ENCODE results near the gene OR51A2. TPM values are rescaled to one million over a fixed set of nuclear protein-coding genes. Genes with fewer than 3 reads are reported as not detected.

The OR51A2 gene
- total and polyA plus RNA-seq, 2 of the 8 experiments (the other 6 are each of a cell fraction or from before 2014, with no cell fraction given), result not detected

DNA sequence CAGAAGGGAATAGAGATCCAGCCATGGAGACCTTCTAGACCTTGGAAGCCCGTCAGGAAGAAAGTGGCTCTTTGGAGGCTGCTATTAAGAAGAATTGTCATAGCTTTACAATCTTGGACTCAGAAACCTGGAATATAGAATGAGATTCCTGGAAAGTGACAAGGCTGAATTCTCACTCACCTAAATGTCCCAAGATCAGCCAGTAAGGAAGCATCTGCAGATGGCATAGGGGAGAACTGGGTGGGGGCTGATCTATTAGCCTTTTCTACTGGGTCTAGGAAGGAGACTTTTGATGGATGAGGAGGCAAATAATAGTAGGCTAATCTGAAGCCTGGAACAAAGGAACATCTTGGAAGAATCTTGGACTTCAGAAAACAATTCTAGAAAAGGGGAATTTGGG, 31.3 kb downstream of the OR51A2 start, which contains the start of gene OR51G1:
TSS of gene OR51G1 (minus strand) at position 101 of the 400 bp plus-strand sequence. CDS start at position 101, 0 bp downstream.
- CTCF ChIA-PET (ENCODE audit: partially characterized antibody), result no interaction called here
- WGBS, 2 experiments (ENCODE audit: extremely low coverage in 1 of 2, insufficient coverage in 1 of 2, insufficient read length in 1 of 2, insufficient replicate concordance in 2 of 2, low coverage in 1 of 2, low lambda C conversion rate in 2 of 2, missing lambda C conversion rate in 1 of 2), result 92% methylated on average over 1 of the region's 1 CpG; no CpG with 5 or more reads in 1 of the 2 experiments
- no peaks in the 10 kb centered on the region for H3K79me1 ChIP-seq (ENCODE audit: low read depth, low read length)
- DNase-seq (ENCODE audit: low read depth in 1 of 2, low spot score in 2 of 2), result no peak
- no peaks in the 10 kb centered on the region for H3K27me3 ChIP-seq (replicated peaks in 1 of 4; ENCODE audit: control insufficient read depth in 3 of 4, extremely low read depth in 1 of 4, insufficient read depth in 3 of 4, low read length in 3 of 4)
- FAIRE-seq, result no peak
- H3K14ac ChIP-seq (ENCODE audit: insufficient read length), result no peak within 1 kb of the TSS
- H3K4ac ChIP-seq (replicated peaks; ENCODE audit: insufficient read length, low read depth, low read length), result no peak within 1 kb of the TSS
- H2BK120ac ChIP-seq (replicated peaks; ENCODE audit: low read depth, low read length), result no peak within 1 kb of the TSS
- no peak within 1 kb of the TSS for H3K18ac ChIP-seq (ENCODE audit: extremely low read depth, low read length)
- no peak within 1 kb of the TSS for H3K4me3 ChIP-seq (ENCODE audit: extremely low read depth in 1 of 4, insufficient read depth in 2 of 4, low read depth in 3 of 4, low read length in 4 of 4)
- H3K9ac ChIP-seq (replicated peaks in 1 of 4; ENCODE audit: extremely low read depth in 1 of 4, low read depth in 3 of 4, low read length in 3 of 4), result no peak within 1 kb of the TSS
- no peak within 1 kb of the TSS for H3K23ac ChIP-seq (ENCODE audit: insufficient read length)
- no peaks in the 10 kb centered on the region for H3K23me2 ChIP-seq (ENCODE audit: low read depth, low read length)
- H2BK15ac ChIP-seq (ENCODE audit: low read length), result no peak within 1 kb of the TSS
- H3K4me2 ChIP-seq (ENCODE audit: insufficient read depth in 1 of 2, low read depth in 2 of 2, low read length in 2 of 2), result no peak within 1 kb of the TSS
- H3K4me1 ChIP-seq (replicated peaks in 1 of 4; ENCODE audit: control insufficient read depth in 3 of 4, insufficient read depth in 4 of 4, low read length in 3 of 4), result no peaks in the 10 kb centered on the region
- no peak within 1 kb of the TSS for H4K91ac ChIP-seq (replicated peaks; ENCODE audit: insufficient read length, low read length)
- H4K5ac ChIP-seq (ENCODE audit: insufficient read length, low read depth, low read length), result no peak within 1 kb of the TSS
- H3K9me3 ChIP-seq (ENCODE audit: insufficient read depth in 2 of 2, low read depth in 1 of 2, low read length in 1 of 2), result no peaks in the 10 kb centered on the region
- no peak within 1 kb of the TSS for H2AFZ ChIP-seq (ENCODE audit: low read length)
- H4K8ac ChIP-seq (ENCODE audit: extremely low read depth, insufficient read depth, low read length), result no peak within 1 kb of the TSS
- peaks cover 0 to 1% of the 10 kb centered on the region in 2 experiments for H4K20me1 ChIP-seq (replicated peaks in 1 of 2; ENCODE audit: control insufficient read depth in 1 of 2, insufficient read depth in 2 of 2, low read length in 2 of 2)
- H2BK20ac ChIP-seq (ENCODE audit: low read length), result no peak within 1 kb of the TSS
- H3K27ac ChIP-seq (ENCODE audit: low read depth, low read length), result no peak within 1 kb of the TSS
- H2AK5ac ChIP-seq (ENCODE audit: low read depth, low read length), result no peak within 1 kb of the TSS
- no peak within 1 kb of the TSS for H2BK12ac ChIP-seq (ENCODE audit: low read depth, low read length)
- H3K79me2 ChIP-seq (ENCODE audit: control insufficient read depth in 1 of 2, insufficient read depth in 2 of 2, low read length in 2 of 2), result no peaks in the 10 kb centered on the region
- POLR2A ChIA-PET (ENCODE audit: partially characterized antibody), result no interaction called here
- H3K56ac ChIP-seq (replicated peaks; ENCODE audit: insufficient read length, low read depth, low read length), result no peak within 1 kb of the TSS
- H2BK5ac ChIP-seq (ENCODE audit: low read depth, low read length), result no peak within 1 kb of the TSS
- H3K36me3 ChIP-seq (ENCODE audit: control insufficient read depth in 2 of 4, insufficient read depth in 4 of 4, low read length in 3 of 4), result no peaks in the 10 kb centered on the region
- TF ChIP-seq, protein P1, sequence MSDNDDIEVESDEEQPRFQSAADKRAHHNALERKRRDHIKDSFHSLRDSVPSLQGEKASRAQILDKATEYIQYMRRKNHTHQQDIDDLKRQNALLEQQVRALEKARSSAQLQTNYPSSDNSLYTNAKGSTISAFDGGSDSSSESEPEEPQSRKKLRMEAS (IDR thresholded peaks at IDR 0.05), result no peak
- TF ChIP-seq CBX8 (IDR thresholded peaks at IDR 0.05; ENCODE audit: borderline replicate concordance, low read depth, low read length), result no peak
- TF ChIP-seq POLR2AphosphoS5 (IDR thresholded peaks at IDR 0.05; ENCODE audit: low read depth, low read length), result no peak
- TF ChIP-seq, protein P2, sequence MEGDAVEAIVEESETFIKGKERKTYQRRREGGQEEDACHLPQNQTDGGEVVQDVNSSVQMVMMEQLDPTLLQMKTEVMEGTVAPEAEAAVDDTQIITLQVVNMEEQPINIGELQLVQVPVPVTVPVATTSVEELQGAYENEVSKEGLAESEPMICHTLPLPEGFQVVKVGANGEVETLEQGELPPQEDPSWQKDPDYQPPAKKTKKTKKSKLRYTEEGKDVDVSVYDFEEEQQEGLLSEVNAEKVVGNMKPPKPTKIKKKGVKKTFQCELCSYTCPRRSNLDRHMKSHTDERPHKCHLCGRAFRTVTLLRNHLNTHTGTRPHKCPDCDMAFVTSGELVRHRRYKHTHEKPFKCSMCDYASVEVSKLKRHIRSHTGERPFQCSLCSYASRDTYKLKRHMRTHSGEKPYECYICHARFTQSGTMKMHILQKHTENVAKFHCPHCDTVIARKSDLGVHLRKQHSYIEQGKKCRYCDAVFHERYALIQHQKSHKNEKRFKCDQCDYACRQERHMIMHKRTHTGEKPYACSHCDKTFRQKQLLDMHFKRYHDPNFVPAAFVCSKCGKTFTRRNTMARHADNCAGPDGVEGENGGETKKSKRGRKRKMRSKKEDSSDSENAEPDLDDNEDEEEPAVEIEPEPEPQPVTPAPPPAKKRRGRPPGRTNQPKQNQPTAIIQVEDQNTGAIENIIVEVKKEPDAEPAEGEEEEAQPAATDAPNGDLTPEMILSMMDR (IDR thresholded peaks at IDR 0.05; ENCODE audit: control extremely low read depth in 1 of 3, insufficient read depth in 1 of 3, low read depth in 1 of 3, low read length in 3 of 3), result no peak
- TF ChIP-seq SP1 (IDR thresholded peaks at IDR 0.05; ENCODE audit: low read depth, low read length), result no peak
- no peak for TF ChIP-seq ZNF274 (IDR thresholded peaks at IDR 0.05; ENCODE audit: borderline replicate concordance, extremely low read depth, low read length)
- TF ChIP-seq RAD21 (IDR thresholded peaks at IDR 0.05 in 1 of 2, conservative IDR thresholded peaks at IDR 0.05 in 1 of 2; ENCODE audit: low read depth in 2 of 2, low read length in 2 of 2), result no peak
- no peak for TF ChIP-seq NANOG (IDR thresholded peaks at IDR 0.05; ENCODE audit: insufficient read depth, low read depth, low read length, poor library complexity, severe bottlenecking)
- TF ChIP-seq KDM4A (IDR thresholded peaks at IDR 0.05; ENCODE audit: low read depth, low read length, severe bottlenecking), result no peak
- TF ChIP-seq SRF (IDR thresholded peaks at IDR 0.05; ENCODE audit: low read depth, low read length), result no peak
- no peak for TF ChIP-seq SIRT6 (IDR thresholded peaks at IDR 0.05; ENCODE audit: low read length)
- no peak for TF ChIP-seq EP300 (IDR thresholded peaks at IDR 0.05; ENCODE audit: borderline replicate concordance in 1 of 2, low read depth in 2 of 2, low read length in 2 of 2)
